ENCODE measurements around the gene MED15.
"Not testable (repeated sequence)": the region's sequence is repeated elsewhere in the genome, so short reads cannot be mapped to it uniquely, and the experiment has no call there.

MED15 gene

GRCh38 chr22:20607157-20607907, 99.9 kb downstream of the MED15 start:
- no peak for DNase-seq

DNA sequence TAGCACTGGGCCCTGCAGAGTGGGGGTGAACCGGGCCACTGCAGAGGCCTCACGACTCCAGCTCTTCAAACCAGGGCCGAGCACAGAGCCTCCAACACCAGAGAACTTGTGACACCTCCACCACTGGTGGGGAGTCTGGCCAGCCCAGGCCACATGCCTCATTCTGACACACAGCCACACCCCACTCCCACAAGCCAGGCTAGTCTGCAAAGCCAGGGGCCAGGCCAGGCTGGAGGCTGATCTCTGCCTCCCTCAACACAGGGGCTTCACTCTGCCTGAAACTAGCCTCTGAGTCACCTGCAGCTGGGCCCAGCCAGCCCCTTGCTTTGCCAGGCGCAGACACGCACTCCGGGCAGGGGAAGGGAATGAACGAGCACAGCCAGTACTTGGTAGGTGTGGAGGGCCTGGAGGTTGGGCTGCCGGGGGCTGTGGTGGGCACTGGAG, 102.9 kb downstream of the MED15 start:
- DNase-seq: no peak

- DNase-seq: no peak
Measured at GRCh38 chr22:20610757-20611156, 103.3 kb downstream of the MED15 start.

DNA sequence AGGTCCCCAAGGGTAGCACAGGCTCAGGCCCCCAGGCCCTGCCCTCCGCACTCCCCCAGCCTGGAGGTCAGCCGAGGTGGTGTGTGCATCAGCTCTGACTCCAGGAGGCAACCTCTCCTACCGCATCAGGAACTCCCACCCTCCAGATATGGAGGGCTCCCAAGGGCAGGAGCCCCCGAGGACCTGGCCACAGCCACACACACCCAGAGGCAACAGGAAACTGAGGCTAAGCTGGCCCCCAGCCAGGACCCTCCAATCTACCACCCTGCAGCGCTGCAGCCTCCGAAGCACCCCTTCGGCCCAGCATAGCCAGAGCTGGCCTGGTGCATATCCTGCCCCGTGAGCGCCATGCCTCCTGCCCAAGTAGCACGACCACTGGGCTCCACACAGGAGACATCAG, 104.0 kb downstream of the MED15 start:
- DNase-seq: no peak

DNA sequence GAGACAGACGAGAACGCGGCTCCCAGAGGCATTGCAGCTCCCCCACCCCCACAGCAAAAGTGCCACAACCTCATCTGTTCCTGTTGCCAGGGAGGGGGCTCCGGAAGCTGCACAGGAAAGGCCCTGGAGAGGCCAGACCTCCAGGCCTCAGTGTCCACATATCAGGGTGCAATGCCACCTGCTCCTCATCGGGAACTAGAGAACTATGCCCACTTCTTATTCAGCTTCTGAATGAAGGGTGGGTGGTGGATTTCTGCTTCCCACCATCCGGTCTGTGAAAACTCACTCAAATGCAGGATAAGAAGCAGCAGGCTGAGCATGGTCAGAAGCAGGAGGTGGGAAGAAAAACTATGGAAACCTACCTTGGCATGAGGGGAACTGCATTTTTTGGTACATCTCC, 105.9 kb downstream of the MED15 start:
- no peak for DNase-seq

GRCh38 chr22:20615021-20615420, 107.6 kb downstream of the MED15 start:
- no peak for DNase-seq

DNA sequence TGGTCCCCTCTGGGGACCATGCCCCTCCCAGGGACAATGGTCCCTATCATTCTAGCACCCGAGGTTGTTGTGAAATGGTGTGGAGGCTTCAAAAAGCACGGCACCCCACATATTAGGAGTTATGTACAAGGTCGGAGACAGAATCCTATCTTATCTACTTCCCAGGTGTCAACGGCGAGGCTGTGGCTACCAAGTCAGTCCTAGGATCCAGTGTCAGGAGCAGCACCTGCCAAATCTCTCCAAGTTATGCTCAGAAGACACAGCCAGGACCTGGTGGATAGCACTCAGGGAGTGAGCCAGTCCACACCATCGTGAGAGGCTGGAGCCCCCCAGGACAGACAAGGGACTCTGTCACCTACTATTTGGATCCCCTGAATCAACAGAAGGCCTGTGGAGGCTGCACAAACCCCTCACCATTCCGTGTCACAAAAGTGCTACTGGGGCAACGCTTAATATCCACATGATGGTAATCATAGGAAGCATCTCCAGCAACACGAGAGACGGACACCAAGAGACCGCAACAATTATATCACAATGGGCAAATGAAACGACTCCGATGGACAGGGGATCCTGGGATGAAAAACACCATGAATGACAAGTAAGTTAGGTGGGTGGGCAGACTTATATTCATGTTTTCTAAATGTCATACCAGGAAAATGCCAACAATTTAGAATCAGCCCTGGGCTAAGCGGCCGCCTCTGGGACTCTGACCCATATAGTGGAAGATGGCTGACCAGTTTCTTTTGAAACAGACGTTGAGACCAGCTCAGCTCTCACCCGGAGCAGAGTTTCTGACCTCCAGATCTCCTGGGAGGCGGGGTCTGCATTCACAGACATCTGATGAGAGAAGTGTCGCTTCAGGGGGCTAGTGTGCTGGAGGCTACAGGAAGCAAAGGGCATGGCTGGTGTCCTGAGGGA, 108.4 kb downstream of the MED15 start:
- DNase-seq: no peak

DNA sequence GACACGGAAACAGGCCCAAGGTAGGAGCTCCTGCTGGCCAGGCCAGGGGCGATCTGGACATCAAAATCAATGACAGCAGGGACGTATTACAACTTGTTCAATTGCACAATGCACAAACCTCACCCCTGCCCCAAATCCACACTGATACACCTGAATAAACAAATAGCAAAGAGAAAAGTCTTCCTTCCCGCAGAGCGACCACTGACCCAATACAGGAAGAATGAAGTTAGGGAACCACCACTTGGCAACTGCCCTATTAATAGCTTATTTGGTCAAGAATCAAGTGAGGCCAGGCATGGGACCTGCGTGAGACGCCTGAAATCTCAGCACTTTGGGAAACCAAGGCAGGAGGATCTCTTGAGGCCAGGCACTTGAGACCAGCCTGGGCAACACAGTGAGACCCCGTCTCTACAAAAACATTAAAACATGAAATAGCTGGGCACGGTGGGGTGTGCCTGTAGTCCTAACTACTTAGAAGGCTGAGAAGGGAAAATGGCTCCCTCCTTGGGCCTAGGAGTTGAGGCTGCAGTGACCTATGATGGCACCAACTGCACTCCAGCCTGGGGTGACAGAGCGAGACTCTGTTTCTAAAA, 109.1 kb downstream of the MED15 start:
- DNase-seq: no peak

DNA sequence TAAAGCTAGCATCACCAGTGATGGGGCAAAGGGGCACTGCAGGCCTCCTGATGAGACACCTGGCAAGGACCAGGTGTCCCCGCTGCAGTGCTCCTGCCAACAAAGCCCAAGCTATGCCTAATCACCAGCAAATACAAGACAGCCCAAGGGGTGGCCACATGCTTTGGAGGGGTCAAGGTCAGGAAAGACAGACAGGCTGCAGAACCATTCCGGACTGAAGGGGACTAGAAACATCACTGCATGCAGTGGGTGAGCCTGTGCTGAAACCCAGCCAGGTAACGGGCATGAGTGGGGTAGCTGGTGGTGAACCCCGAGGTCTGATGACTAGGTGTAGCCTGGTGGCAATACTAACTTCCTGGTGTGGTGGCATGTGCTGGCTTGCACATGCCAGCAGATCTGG, 111.1 kb downstream of the MED15 start:
- DNase-seq: no peak

GRCh38 chr22:20619045-20619892, 111.9 kb downstream of the MED15 start:
- DNase-seq: no peak

DNA sequence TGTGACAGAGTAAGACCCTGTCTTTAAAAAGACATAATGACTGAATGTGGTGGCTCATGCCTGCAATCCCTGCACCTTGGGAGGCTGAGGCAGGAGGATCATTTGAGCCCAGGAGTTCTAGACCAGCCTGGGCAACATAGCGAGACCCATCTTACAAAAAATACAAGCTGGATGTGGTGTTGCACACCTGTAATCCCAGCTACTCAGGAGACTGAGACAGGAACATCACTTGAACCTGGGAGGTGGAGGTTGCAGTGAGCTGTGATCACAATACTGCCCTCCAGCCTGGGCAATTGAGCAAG, 112.4 kb downstream of the MED15 start:
- DNase-seq: not testable (repeated sequence)

DNA sequence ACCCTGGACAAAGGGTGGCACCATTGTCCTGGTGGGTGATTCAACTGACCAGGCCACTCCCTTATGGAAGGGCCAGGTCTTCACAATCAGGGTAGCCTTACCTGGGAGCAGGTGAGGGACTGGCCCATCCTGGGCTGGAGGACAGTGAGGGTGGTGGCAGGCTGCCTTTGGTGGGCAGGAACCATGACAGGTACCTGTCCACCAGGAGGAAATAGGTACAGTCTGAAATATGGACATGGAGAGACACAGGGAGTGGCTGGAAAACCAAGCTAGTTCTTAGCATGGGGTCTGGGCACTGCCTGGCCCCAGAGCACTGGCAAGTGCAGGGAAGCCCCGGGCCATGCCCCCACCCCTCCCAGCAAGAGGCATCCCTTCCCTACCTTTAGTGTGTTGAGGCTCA, 113.8 kb downstream of the MED15 start:
- DNase-seq: no peak

DNA sequence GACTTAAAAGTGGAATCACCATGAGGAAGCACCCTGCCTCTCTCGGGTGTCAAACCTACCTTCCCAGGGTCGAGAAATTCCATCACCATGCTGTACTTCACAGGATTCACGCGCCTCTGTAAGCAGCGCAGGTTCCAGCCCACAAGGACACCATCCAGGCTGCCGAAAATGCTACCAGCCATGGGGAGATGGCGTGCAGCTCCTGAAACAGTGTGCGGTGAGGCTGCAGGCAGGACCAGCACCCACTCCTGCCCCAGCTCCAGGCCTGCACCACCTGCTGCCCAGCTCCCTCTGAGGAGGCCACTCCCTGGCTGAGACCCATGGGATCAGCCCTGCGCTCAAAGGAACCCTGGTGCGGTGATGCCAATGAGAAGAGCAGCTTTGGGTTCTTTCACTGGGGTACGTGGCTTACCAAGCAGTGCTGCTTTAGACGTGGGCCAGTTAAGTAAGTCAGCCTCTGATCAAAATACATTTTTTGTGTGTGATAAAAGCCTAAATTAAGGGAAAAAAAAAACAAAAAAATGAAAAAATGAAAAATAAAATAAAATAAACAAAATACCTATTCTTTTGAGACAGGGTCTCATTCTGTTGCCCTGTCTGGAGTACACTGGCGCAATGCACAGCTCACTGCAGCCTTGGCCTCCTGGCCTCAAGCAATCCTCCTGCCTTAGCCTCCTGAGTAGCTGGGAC, 115.4 kb downstream of the MED15 start:
- no peak for DNase-seq

DNA sequence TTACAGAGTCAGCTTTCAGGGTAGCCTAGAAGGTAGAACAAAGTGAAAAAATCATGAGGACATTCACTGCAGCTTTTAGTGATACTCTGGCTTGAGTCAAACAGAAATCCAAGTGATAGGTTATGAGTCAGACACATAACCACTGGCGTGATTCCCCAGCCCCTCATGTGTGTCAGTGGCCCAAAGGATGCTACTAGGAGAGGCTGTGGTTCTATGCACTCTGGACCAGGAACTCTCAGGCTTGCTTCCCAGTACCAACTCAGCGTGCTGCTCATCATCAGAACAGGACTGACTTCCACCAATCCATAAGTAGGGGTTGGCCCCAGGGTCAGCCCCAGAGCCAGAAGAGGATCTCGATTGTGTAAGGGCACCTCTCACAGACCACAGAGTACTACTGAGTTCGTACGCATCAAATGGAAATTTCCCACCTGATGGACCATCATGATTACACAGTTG, 116.8 kb downstream of the MED15 start:
- no peak for DNase-seq

DNA sequence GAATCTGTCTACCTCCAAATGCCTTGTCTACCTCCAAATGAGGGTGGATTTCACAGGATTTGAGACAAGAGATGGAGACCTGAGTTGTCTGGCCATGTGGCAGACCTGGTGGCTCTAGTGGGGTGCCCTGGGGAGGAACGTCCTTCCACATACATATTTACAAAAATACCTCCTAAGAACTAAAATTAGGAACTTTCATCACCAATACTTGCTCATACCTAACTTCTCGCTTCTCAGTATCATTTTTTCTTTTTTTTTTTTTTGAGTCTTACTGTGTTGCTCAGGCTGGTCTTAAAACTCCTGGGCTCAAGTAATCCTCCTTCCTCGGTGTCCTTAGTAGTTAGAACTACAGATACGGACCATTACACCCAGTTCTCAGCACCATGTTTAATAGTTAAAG, 117.9 kb downstream of the MED15 start:
- no peak for DNase-seq

DNA sequence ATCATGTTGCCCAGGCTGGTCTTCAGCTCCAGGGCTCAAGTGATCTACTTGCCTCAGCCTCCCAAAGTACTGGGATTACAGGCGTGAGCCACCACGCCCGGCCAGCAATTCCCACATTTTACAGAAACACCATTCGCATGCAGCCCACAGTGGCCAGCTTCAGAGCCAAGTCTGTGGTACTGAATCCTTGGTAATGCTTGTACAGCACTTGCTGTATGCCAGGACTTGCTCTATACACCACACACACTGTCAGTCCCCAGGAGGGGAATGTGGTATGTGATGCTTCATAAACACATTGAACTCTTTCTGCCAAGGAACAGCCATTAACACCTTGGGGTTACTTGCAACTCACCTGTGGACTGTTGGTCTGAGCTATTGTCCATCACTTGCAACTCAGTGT, 119.4 kb downstream of the MED15 start:
- DNase-seq: no peak

GRCh38 chr22:20627432-20627831, 120.0 kb downstream of the MED15 start:
- DNase-seq: no peak

- DNase-seq: no peak
Measured at GRCh38 chr22:20628081-20628939, 120.9 kb downstream of the MED15 start.

GRCh38 chr22:20629401-20629800, 122.0 kb downstream of the MED15 start:
- DNase-seq: no peak

DNA sequence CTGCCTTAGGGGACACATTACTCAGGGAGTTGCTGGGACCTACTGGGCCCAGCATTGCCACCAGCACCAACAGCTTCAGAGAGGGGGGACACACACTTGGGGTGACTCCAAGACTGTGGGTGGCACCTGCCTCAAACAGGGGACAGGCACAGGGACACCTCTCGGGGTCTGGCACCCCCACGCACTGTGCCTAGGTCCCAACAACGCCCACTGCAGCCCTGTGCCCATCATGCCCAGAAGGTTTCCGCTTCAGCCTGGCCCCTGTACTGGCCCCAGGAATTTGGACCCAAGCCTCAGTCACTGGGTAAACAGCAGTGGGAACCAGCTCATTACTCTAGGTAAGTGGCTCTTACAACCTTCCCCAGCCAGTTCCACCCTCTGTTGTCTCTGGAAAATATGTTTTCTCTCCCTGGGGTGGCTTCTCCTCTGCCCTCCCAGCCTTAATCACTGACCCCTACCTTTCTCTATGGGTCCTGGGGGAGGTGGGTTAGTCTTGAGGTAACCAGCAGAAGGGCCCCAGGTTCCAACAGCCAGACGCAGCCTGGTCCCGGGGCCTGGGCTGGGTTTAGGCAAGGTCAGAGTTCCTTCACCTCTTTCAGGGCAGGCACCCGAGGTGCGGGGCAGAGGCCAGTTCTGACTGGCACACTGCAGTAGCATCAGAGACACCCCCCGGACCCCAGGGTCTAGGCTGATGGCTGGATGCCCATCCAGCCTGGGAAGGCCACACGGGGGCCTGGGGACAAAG, 123.6 kb downstream of the MED15 start:
- no peak for DNase-seq

GRCh38 chr22:20632082-20632481, 124.7 kb downstream of the MED15 start:
- DNase-seq: no peak
